ENCODE measurements around the gene PRDM7. TPM values are rescaled to one million over a fixed set of nuclear protein-coding genes. Genes with fewer than 3 reads are reported as not detected.
"Not testable (repeated sequence)": the region's sequence is repeated elsewhere in the genome, so short reads cannot be mapped to it uniquely, and the experiment has no call there.

PRDM7 gene
- total and polyA plus RNA-seq, 8 donors = not detected

- ATAC-seq = peak in 2 of 4 donors; percentile 61 to 69
- 74 to 81% methylated on average over 2 to 3 of the region's 5 CpGs for WGBS, 2 donors
- intact Hi-C loops (cut with DNase I); H3K9me3 ChIP-seq; DNase-seq; H3K27ac ChIP-seq; H3K27me3 ChIP-seq; H3K36me3 ChIP-seq; H3K4me3 ChIP-seq; H3K4me1 ChIP-seq; FAIRE-seq: not testable (repeated sequence)
These were observed 21.8 kb upstream of the PRDM7 start for GRCh38 chr16:90098936-90099335.

GRCh38 chr16:90097010-90097684 is 20.0 kb upstream of the PRDM7 start:
- H3K27me3 ChIP-seq; H3K4me1 ChIP-seq; H3K36me3 ChIP-seq; H3K4me3 ChIP-seq; DNase-seq; FAIRE-seq; H3K9me3 ChIP-seq; H3K27ac ChIP-seq; intact Hi-C loops (cut with DNase I); ATAC-seq: not testable (repeated sequence)
- WGBS, 2 donors = 74 to 75% methylated on average over 9 of the region's 9 CpGs

GRCh38 chr16:90094791-90095190 is 17.7 kb upstream of the PRDM7 start:
- H3K27me3 ChIP-seq; H3K9me3 ChIP-seq; intact Hi-C loops (cut with DNase I); H3K36me3 ChIP-seq; H3K27ac ChIP-seq; H3K4me3 ChIP-seq; ATAC-seq; FAIRE-seq; H3K4me1 ChIP-seq; DNase-seq: not testable (repeated sequence)
- 74 to 76% methylated on average over 18 to 22 of the region's 22 CpGs for WGBS, 2 donors

GRCh38 chr16:90094296-90094695 is 17.2 kb upstream of the PRDM7 start:
- H3K27me3 ChIP-seq; H3K4me1 ChIP-seq; intact Hi-C loops (cut with DNase I); DNase-seq; H3K4me3 ChIP-seq; H3K36me3 ChIP-seq; FAIRE-seq; H3K27ac ChIP-seq; ATAC-seq; H3K9me3 ChIP-seq: not testable (repeated sequence)
- 89 to 92% methylated on average over 24 to 35 of the region's 35 CpGs for WGBS, 2 donors

- FAIRE-seq; DNase-seq; H3K4me1 ChIP-seq; H3K4me3 ChIP-seq; H3K9me3 ChIP-seq; H3K27me3 ChIP-seq; intact Hi-C loops (cut with DNase I); H3K27ac ChIP-seq; ATAC-seq; H3K36me3 ChIP-seq: not testable (repeated sequence)
- 85 to 87% methylated on average over 23 to 30 of the region's 30 CpGs for whole genome bisulfite sequencing, 2 donors
These were observed 16.7 kb upstream of the PRDM7 start for GRCh38 chr16:90093799-90094198.

GRCh38 chr16:90092781-90093180 is 15.7 kb upstream of the PRDM7 start:
- DNase-seq; FAIRE-seq; H3K27me3 ChIP-seq; H3K9me3 ChIP-seq; ATAC-seq; H3K4me3 ChIP-seq; intact Hi-C loops (cut with DNase I); H3K36me3 ChIP-seq; H3K4me1 ChIP-seq; H3K27ac ChIP-seq: not testable (repeated sequence)
- WGBS, 2 donors = 48 to 56% methylated on average over 4 of the region's 4 CpGs

GRCh38 chr16:90084215-90084950 is 7.3 kb upstream of the PRDM7 start:
- no peak overlapping the region for H3K27ac ChIP-seq
- DNase-seq (no peak), ATAC-seq (no peak), FAIRE-seq (no peak)
- H3K9me3 ChIP-seq = no peaks in the 10 kb centered on the region
- H3K27me3 ChIP-seq = no peaks in the 10 kb centered on the region
- H3K4me3 ChIP-seq = no peak overlapping the region
- H3K4me1 ChIP-seq = peaks cover 0 to 3% (median 0%) of the 10 kb centered on the region in 3 donors
- H3K36me3 ChIP-seq = no peaks in the 10 kb centered on the region
- WGBS, 2 donors = 82 to 89% methylated on average over 4 of the region's 4 CpGs
- TF ChIP-seq CTCF (IDR thresholded peaks at IDR 0.05) = no peak
- intact Hi-C loops (cut with DNase I) = no loop called here

- intact Hi-C loops (cut with DNase I) = no loop called here
- Histone ChIP-seq H3K4me1 (peaks cover 0 to 5% (median 2%) of the 10 kb centered on the region in 3 donors), H3K9me3 (no peaks in the 10 kb centered on the region), H3K36me3 (no peaks in the 10 kb centered on the region), H3K4me3 (no peak overlapping the region), H3K27me3 (no peaks in the 10 kb centered on the region), H3K27ac (no peak overlapping the region)
- FAIRE-seq (no peak), ATAC-seq (no peak), DNase-seq (no peak)
- 95% methylated on average over 8 of the region's 8 CpGs for WGBS, 2 donors
- TF ChIP-seq CTCF (IDR thresholded peaks at IDR 0.05) = no peak
These were observed 6.0 kb upstream of the PRDM7 start for GRCh38 chr16:90083139-90083538.

All from pancreas (tissue), 10 donors.